HEK293T (cell line): ENCODE data around the gene ADNP2.

Experiments
- CTCF ChIA-PET: fragments of 350-600 bp; formaldehyde crosslinking; extraction: SDS; loops from one replicate; lab custom pipeline; 2021; ENCODE audit warnings: antibody characterized with exemption, inconsistent platforms; lab: Yijun Ruan, JAX
- POLR2A ChIA-PET: fragments of 350-600 bp; formaldehyde crosslinking; extraction: SDS; loops from one replicate; lab custom pipeline; 2020; ENCODE audit warnings: antibody characterized with exemption, inconsistent platforms; lab: Yijun Ruan, JAX
- DNase-seq: peaks from one replicate; pipeline ENCODE4 v3.0.0; 2012; ENCODE audit warnings: mixed read lengths; ENCODE audit errors: extremely low spot score
- ARNT ChIP-seq: fragments of 450-650 bp; IDR thresholded peaks from 2 replicates; pipeline ENCODE4 v1.6.1; 2017; ENCODE audit warnings: mild to moderate bottlenecking
- BHLHE40 ChIP-seq: fragments of 450-650 bp; IDR thresholded peaks from 2 replicates; pipeline ENCODE4 v1.6.1; 2016; ENCODE audit warnings: mild to moderate bottlenecking, moderate library complexity, borderline replicate concordance
- CTBP1 ChIP-seq: fragments of 450-650 bp; IDR thresholded peaks from 2 replicates; pipeline ENCODE4 v1.6.1; 2016; ENCODE audit warnings: borderline replicate concordance
- ELF4 ChIP-seq: fragments of 450-650 bp; IDR thresholded peaks from 2 replicates; pipeline ENCODE4 v1.6.1; 2017; ENCODE audit warnings: antibody characterized with exemption
- FOXA1 ChIP-seq: fragments of 450-650 bp; IDR thresholded peaks from 2 replicates; pipeline ENCODE4 v1.6.1; 2016; ENCODE audit warnings: mild to moderate bottlenecking
- FOXK2 ChIP-seq: fragments of 450-650 bp; IDR thresholded peaks from 2 replicates; pipeline ENCODE4 v1.6.1; 2016; ENCODE audit warnings: mild to moderate bottlenecking
- FOXM1 ChIP-seq: fragments of 450-650 bp; IDR thresholded peaks from 2 replicates; pipeline ENCODE4 v1.6.1; 2017; ENCODE audit warnings: mild to moderate bottlenecking, borderline replicate concordance
- HDGF ChIP-seq: fragments of 450-650 bp; IDR thresholded peaks from 2 replicates; pipeline ENCODE4 v1.6.1; 2017; ENCODE audit warnings: antibody characterized with exemption, borderline replicate concordance
- L3MBTL2 ChIP-seq: fragments of 450-650 bp; conservative IDR thresholded peaks from 2 replicates; pipeline ENCODE4 v1.6.1; 2016; ENCODE audit warnings: mild to moderate bottlenecking
- LEF1 ChIP-seq: fragments of 450-650 bp; IDR thresholded peaks from 2 replicates; pipeline ENCODE4 v1.6.1; 2017; ENCODE audit warnings: mild to moderate bottlenecking, borderline replicate concordance
- NFRKB ChIP-seq: fragments of 450-650 bp; IDR thresholded peaks from 2 replicates; pipeline ENCODE4 v1.6.1; 2016; ENCODE audit warnings: mild to moderate bottlenecking, moderate library complexity
- SP1 ChIP-seq: fragments of 450-650 bp; IDR thresholded peaks from 2 replicates; pipeline ENCODE4 v1.6.1; 2017
- SUZ12 ChIP-seq: fragments of 450-650 bp; IDR thresholded peaks from 2 replicates; pipeline ENCODE4 v1.6.1; 2016; ENCODE audit warnings: mild to moderate bottlenecking
- TARDBP ChIP-seq: fragments of 450-650 bp; IDR thresholded peaks from 2 replicates; pipeline ENCODE4 v1.6.1; 2016
- ZNF384 ChIP-seq: fragments of 450-650 bp; IDR thresholded peaks from 2 replicates; pipeline ENCODE4 v1.6.1; 2016
- TF ChIP-seq, protein P1 (sequence below): fragments of 450-650 bp; IDR thresholded peaks from 2 replicates; pipeline ENCODE4 v1.6.1; 2016

Gene ADNP2

GRCh38 chr18:80133124-80133523 lies 24.1 kb downstream of the ADNP2 start:
- TF ChIP-seq LEF1 = no peak
- TF ChIP-seq SUZ12 = no peak
- no peak for TF ChIP-seq CTBP1
- TF ChIP-seq NFRKB = no peak
- TF ChIP-seq ELF4 = no peak
- no peak for TF ChIP-seq ARNT
- TF ChIP-seq FOXK2 = no peak
- TF ChIP-seq FOXA1 = no peak
- no peak for TF ChIP-seq FOXM1
- no peak for TF ChIP-seq SP1
- TF ChIP-seq BHLHE40 = no peak
- TF ChIP-seq TARDBP = no peak
- TF ChIP-seq, protein P1, sequence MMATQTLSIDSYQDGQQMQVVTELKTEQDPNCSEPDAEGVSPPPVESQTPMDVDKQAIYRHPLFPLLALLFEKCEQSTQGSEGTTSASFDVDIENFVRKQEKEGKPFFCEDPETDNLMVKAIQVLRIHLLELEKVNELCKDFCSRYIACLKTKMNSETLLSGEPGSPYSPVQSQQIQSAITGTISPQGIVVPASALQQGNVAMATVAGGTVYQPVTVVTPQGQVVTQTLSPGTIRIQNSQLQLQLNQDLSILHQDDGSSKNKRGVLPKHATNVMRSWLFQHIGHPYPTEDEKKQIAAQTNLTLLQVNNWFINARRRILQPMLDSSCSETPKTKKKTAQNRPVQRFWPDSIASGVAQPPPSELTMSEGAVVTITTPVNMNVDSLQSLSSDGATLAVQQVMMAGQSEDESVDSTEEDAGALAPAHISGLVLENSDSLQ = no peak
- TF ChIP-seq HDGF = no peak
- TF ChIP-seq L3MBTL2 = no peak
- no peak for TF ChIP-seq ZNF384
- ChIA-PET POLR2A (no interaction called here), CTCF (no interaction called here)
- DNase-seq = no peak

DNA sequence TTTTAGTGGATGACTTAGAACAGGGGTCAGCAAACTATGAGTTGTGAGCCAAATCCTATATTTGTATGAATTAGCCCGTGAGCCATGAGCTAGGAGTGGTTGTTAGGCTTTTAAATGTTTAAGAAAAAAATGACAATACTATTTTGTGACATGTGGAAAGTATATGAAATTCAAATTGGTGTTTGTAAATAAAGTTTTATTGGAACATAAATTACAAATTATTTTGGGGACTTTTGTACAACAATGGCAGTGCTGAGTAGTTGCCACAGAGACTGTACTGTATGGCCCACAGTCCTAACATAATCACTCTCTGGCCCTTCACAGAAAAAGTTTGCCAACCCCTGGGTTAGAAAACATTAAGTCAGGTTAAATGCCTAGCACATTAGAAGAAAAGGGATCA lies 26.1 kb downstream of the ADNP2 start:
- POLR2A ChIA-PET = no interaction called here
- CTCF ChIA-PET = no interaction called here
- TF ChIP-seq CTBP1 (no peak), LEF1 (no peak), NFRKB (no peak), L3MBTL2 (no peak), ELF4 (no peak)
- no peak for DNase-seq

- ChIA-PET POLR2A (no interaction called here), CTCF (no interaction called here)
- TF ChIP-seq FOXA1 (no peak), CTBP1 (no peak), FOXK2 (no peak)
- no peak for DNase-seq
These were observed 27.6 kb downstream of the ADNP2 start for GRCh38 chr18:80136679-80137078.

- TF ChIP-seq L3MBTL2 = no peak
- ChIA-PET POLR2A (no interaction called here), CTCF (no interaction called here)
- no peak for DNase-seq
These were observed 28.1 kb downstream of the ADNP2 start for GRCh38 chr18:80137137-80137536.

DNA sequence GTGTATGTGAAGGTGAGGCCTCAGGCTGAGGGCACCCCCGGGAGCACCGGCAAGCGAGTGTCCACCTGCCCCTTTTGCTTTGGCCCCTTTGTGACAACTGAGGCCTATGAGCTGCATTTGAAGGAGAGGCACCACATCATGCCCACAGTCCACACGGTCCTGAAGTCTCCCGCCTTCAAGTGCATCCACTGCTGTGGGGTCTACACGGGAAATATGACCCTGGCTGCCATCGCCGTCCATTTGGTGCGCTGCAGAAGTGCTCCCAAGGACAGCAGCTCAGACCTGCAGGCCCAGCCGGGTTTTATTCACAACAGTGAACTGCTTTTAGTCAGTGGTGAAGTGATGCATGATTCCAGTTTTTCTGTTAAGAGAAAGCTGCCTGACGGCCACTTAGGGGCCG lies 28.9 kb downstream of the ADNP2 start:
- no peak for DNase-seq
- POLR2A ChIA-PET = no interaction called here
- CTCF ChIA-PET = no interaction called here
- TF ChIP-seq NFRKB = no peak
- no peak for TF ChIP-seq LEF1
- TF ChIP-seq, protein P1 = no peak
- TF ChIP-seq BHLHE40 = no peak
- TF ChIP-seq ZNF384 = no peak
- no peak for TF ChIP-seq SUZ12
- TF ChIP-seq FOXK2 = no peak
- no peak for TF ChIP-seq TARDBP
- no peak for TF ChIP-seq FOXA1
- TF ChIP-seq HDGF = no peak
- no peak for TF ChIP-seq SP1
- no peak for TF ChIP-seq FOXM1
- no peak for TF ChIP-seq L3MBTL2
- TF ChIP-seq ELF4 = no peak
- TF ChIP-seq CTBP1 = no peak
- TF ChIP-seq ARNT = no peak

DNA sequence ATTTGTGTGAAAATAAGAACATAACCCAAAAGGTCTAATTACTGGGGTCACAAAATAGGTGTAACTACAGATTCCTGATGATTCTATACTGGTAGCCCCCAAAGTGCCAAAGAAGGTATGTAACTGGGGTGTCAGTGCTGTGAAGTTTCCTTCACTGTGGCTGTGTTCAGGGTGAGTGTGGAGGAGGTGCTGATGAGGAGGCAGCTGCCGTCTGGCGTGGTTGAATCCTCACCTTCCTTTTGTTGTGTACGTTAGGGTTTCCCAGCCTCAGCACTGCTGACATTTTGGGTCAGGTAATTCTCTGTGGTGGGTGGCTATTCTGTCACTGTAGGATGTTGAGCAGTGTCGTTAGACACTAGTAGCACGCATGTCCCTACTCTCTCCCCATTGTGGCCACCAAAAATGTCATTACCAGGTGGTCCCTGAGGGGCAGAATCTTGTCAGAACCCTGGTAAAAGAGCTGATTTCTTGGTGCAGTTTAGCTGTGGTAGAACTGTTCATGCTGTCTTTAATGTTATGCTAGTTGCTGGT lies 31.5 kb downstream of the ADNP2 start:
- ChIA-PET POLR2A (no interaction called here), CTCF (no interaction called here)
- no peak for DNase-seq
- TF ChIP-seq ELF4 (no peak), TARDBP (no peak), LEF1 (no peak), L3MBTL2 (no peak), ARNT (no peak), BHLHE40 (no peak), CTBP1 (no peak), FOXA1 (no peak), NFRKB (no peak), FOXM1 (no peak), ZNF384 (no peak), FOXK2 (no peak), SUZ12 (no peak), HDGF (no peak), SP1 (no peak)
- TF ChIP-seq, protein P1 = no peak

GRCh38 chr18:80143881-80144280 lies 34.8 kb downstream of the ADNP2 start:
- no peak for TF ChIP-seq TARDBP
- TF ChIP-seq L3MBTL2 = no peak
- TF ChIP-seq LEF1 = no peak
- TF ChIP-seq SUZ12 = no peak
- no peak for TF ChIP-seq FOXK2
- TF ChIP-seq NFRKB = no peak
- TF ChIP-seq ARNT = no peak
- TF ChIP-seq CTBP1 = no peak
- no peak for TF ChIP-seq HDGF
- TF ChIP-seq, protein P1 = no peak
- TF ChIP-seq ELF4 = no peak
- no peak for TF ChIP-seq ZNF384
- no peak for TF ChIP-seq FOXM1
- no peak for TF ChIP-seq SP1
- no peak for TF ChIP-seq FOXA1
- no peak for TF ChIP-seq BHLHE40
- ChIA-PET CTCF (no interaction called here), POLR2A (no interaction called here)
- DNase-seq = no peak
